K562 (cell line): ENCODE measurements around the gene CFL1. TPM values are rescaled to one million over a fixed set of nuclear protein-coding genes. Genes with fewer than 3 reads are reported as not detected.

Experiments used
- ATAC-seq: fragments of 200-7000 bp; cut with Tn5 transposase; 3 replicates; pipeline ENCODE4 v1.9.1; 2020; ENCODE audit warnings: moderate library complexity
- BruUV-seq: library from RNA; stranded (reverse); fragments of 400-500 nt; replicated peaks from 2 replicates; lab custom pipeline; 2021; lab: Mats Ljungman, UMichigan
- CTCF ChIA-PET: fragments of 300-600 bp; formaldehyde crosslinking; extraction: SDS; loops from one replicate; lab custom pipeline; 2021; ENCODE audit warnings: low intra/inter-chr PET ratio; lab: Yijun Ruan, JAX
- POLR2A ChIA-PET: fragments of 300-600, 350-650 bp; sonication (Branson Sonifier 250); formaldehyde crosslinking; extraction: SDS; loops from one replicate; lab custom pipeline; 2021; ENCODE audit warnings: antibody characterized with exemption, inconsistent platforms; lab: Yijun Ruan, JAX
- DNase-seq, 4 experiments: peaks; one replicate each; pipeline versions ENCODE4 v3.0.0 to v3.0.0-alpha.2; 2011 to 2018; ENCODE audit warnings: low spot score in 3 of 4, mixed read lengths in 3 of 4; ENCODE audit errors: extremely low read depth in 1 of 4
- FAIRE-seq: peaks from 2 replicates; lab custom pipeline; 2011; peaks lifted over from hg19 to GRCh38; lab: Jason Lieb, UNC
- H2AFZ ChIP-seq: 2 replicates; pipeline ENCODE4 v1.6.0; 2011; ENCODE audit warnings: low read depth, low read length, control low read depth, inconsistent platforms
- H3K27ac ChIP-seq: fragments of 200-600 bp; 3 replicates; pipeline ENCODE4 v1.8.0; 2011; ENCODE audit warnings: low read depth, mild to moderate bottlenecking, control low read depth, inconsistent platforms, low read length, moderate library complexity, mixed read lengths; ENCODE audit errors: extremely low read depth
- H3K27me3 ChIP-seq, 2 experiments: fragments of 300-600 bp in 1 of 2; 2 replicates in 1 of 2; 3 replicates in 1 of 2; pipeline versions ENCODE4 v1.6.0 to v1.8.0; 2011; ENCODE audit warnings: inconsistent platforms in 2 of 2, low read length in 2 of 2, mild to moderate bottlenecking in 1 of 2, mixed read lengths in 1 of 2, moderate library complexity in 1 of 2; ENCODE audit not compliant: control insufficient read depth in 2 of 2, insufficient read depth in 2 of 2
- H3K36me3 ChIP-seq: fragments of 300-600 bp; 3 replicates; pipeline ENCODE4 v1.8.0; 2011; ENCODE audit warnings: mild to moderate bottlenecking, low read length, inconsistent platforms; ENCODE audit not compliant: control insufficient read depth, insufficient read depth
- H3K4me1 ChIP-seq, 2 experiments: fragments of 200-600 bp in 1 of 2; replicated peaks in 1 of 2; 2 replicates in 1 of 2; 3 replicates in 1 of 2; pipeline versions ENCODE4 v1.5.1 to v1.8.0; 2011; ENCODE audit warnings: inconsistent platforms in 2 of 2, low read length in 2 of 2, mild to moderate bottlenecking in 1 of 2, mixed read lengths in 1 of 2, moderate library complexity in 1 of 2; ENCODE audit not compliant: control insufficient read depth in 2 of 2, insufficient read depth in 2 of 2
- H3K4me2 ChIP-seq: 2 replicates; pipeline ENCODE4 v1.6.1; 2011; ENCODE audit warnings: low read length, control low read depth, inconsistent platforms, mixed read lengths; ENCODE audit not compliant: insufficient read depth
- H3K4me3 ChIP-seq: fragments of 200-600 bp; sonication (generic), shearing (Covaris generic); 2 replicates; pipeline ENCODE4 v1.5.1; 2016; ENCODE audit warnings: control low read depth, inconsistent platforms
- H3K79me2 ChIP-seq: fragments of 200-600 bp; 3 replicates; pipeline ENCODE4 v1.8.0; 2011; ENCODE audit warnings: low read length, inconsistent platforms; ENCODE audit not compliant: control insufficient read depth, insufficient read depth
- H3K9ac ChIP-seq, 2 experiments: 2 replicates each; pipeline versions ENCODE4 v1.6.0 to v1.6.1; 2011; ENCODE audit warnings: low read depth in 2 of 2, low read length in 2 of 2, control low read depth in 1 of 2, inconsistent platforms in 1 of 2, mild to moderate bottlenecking in 1 of 2, mixed read lengths in 1 of 2; ENCODE audit not compliant: insufficient read depth in 1 of 2
- H3K9me1 ChIP-seq: one replicate; pipeline ENCODE4 v1.6.0; 2011; ENCODE audit warnings: inconsistent platforms, mild to moderate bottlenecking, low read length, moderate library complexity; ENCODE audit not compliant: control insufficient read depth, insufficient read depth
- H3K9me3 ChIP-seq: replicated peaks from 2 replicates; pipeline ENCODE4 v1.5.1; 2011; ENCODE audit warnings: low read depth, low read length, inconsistent platforms; ENCODE audit not compliant: control insufficient read depth, insufficient read depth
- H4K20me1 ChIP-seq: replicated peaks from 2 replicates; pipeline ENCODE4 v1.6.1; 2011; ENCODE audit warnings: low read length, inconsistent platforms, mixed read lengths; ENCODE audit not compliant: control insufficient read depth, insufficient read depth
- DACH1 ChIP-seq: fragments of 450-650 bp; IDR thresholded peaks from 2 replicates; pipeline ENCODE4 v1.6.1; 2018; ENCODE audit not compliant: partially characterized antibody
- FOXA1 ChIP-seq: fragments of 450-650 bp; IDR thresholded peaks from 2 replicates; pipeline ENCODE4 v1.6.1; 2016; ENCODE audit warnings: mild to moderate bottlenecking, borderline replicate concordance
- HNRNPH1 ChIP-seq: fragments of 200-400 bp; formaldehyde crosslinking; optimal IDR thresholded peaks from 2 replicates; pipeline ENCODE3; 2017; ENCODE audit warnings: low read depth, mild to moderate bottlenecking, low read length, moderate library complexity
- ZNF197 ChIP-seq: fragments of 200-800 bp; sonication (Bioruptor generic); IDR thresholded peaks from 2 replicates; pipeline ENCODE4 v1.6.1; 2016; ENCODE audit warnings: low read depth, missing genetic modification characterization, missing compliant biosample characterization
- WGBS: fragments of 100-300 bp; shearing (Covaris generic); methylation state at CpG from one replicate; pipeline ENCODE4 v1.1.6; 2016; ENCODE audit warnings: low coverage, mixed read lengths; ENCODE audit not compliant: insufficient coverage; ENCODE audit errors: missing lambda C conversion rate; 5-methylcytosine and 5-hydroxymethylcytosine counted together
- in situ Hi-C: fragments of 300-500 bp; cut with MboI; formaldehyde crosslinking; loops from 4 replicates; pipeline ENCODE4 v1.15.0; 2018; ENCODE audit warnings: inconsistent platforms, mixed read lengths
- intact Hi-C: fragments of 100-400 bp; cut with micrococcal nuclease; formaldehyde crosslinking; loops from 2 replicates; pipeline ENCODE4 v1.14.2; 2022
- polyA plus RNA-seq, 8 experiments: library from polyadenylated mRNA; depleted of rRNA in 4 of 8; stranded (reverse) in 5 of 8; unstranded in 3 of 8; fragments of >200 nt; fragmentation: Nextera tagmentation in 2 of 8; fragmentation: Illumina TruSeq in 1 of 8; extraction: Ambion mirVana in 2 of 8; extraction: Trizol in 1 of 8; gene quantifications; 2 replicates each; pipeline versions ENCODE4 v1.2.1 to v1.2.3, GENCODE V29; 2011 to 2014; ENCODE audit warnings: inconsistent platforms in 1 of 8, missing spikeins in 1 of 8
- total RNA-seq, 7 experiments: library from RNA; depleted of rRNA in 6 of 7; stranded (reverse); fragments of >200 nt in 6 of 7; fragmentation: Illumina TruSeq in 2 of 7; extraction: Trizol in 2 of 7; gene quantifications; 2 replicates each; pipeline versions ENCODE4 v1.2.1 to v1.2.3, GENCODE V29; 2011 to 2021; ENCODE audit warnings: low replicate concordance in 1 of 7
- TF ChIP-seq, protein P1 (sequence below): fragments of 250-450 bp; sonication (Bioruptor Pico); IDR thresholded peaks from 2 replicates; pipeline ENCODE4 v1.4.0; 2020; ENCODE audit warnings: mild to moderate bottlenecking, moderate library complexity
- TF ChIP-seq, protein P2 (sequence below): sonication (generic); formaldehyde crosslinking; IDR thresholded peaks from 2 replicates; pipeline ENCODE4 v1.8.0; 2022; ENCODE audit warnings: missing genetic modification reagents, mild to moderate bottlenecking, moderate library complexity, borderline replicate concordance
- TF ChIP-seq, protein P3 (sequence below): fragments of 450-650 bp; formaldehyde crosslinking; IDR thresholded peaks from 2 replicates; pipeline ENCODE4 v1.4.0; 2020; ENCODE audit warnings: mild to moderate bottlenecking

The CFL1 gene
- total and polyA plus RNA-seq, 9 of the 15 experiments (the other 6 are each of a cell fraction or from before 2014, with no cell fraction given) = 105 to 1,101 (median 859) TPM

DNA sequence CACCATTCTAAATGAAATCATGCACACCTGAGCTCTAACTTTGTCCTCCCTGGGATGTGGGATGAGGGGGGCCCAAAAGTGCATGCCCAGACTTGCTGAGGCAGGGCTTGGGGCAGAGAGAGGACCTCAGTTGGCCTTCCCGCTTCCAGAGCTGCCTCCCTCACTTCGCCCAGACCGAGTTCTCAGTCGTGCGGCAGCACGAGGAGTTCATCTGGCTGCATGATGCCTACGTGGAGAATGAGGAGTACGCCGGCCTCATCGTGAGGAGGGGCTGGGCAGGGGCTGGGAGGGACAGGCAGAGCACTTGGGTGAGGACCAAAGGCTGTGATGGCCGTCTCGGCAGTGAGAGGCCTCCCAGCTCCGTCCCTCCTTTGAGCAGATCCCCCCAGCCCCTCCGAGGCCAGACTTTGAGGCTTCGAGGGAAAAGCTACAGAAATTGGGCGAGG, 8.2 kb downstream of the CFL1 start:
- BruUV-seq = no TSS peak
- FAIRE-seq (no peak), ATAC-seq (no peak), DNase-seq (peak in 2 of 4 experiments; percentile 3 to 6)
- intact Hi-C loops (no loop called here), in situ Hi-C loops (no loop called here)
- WGBS = 52% methylated on average over 16 of the region's 16 CpGs
- Histone ChIP-seq H3K79me2 (peaks cover 14% of the 10 kb centered on the region; the same call in 2 of the 3 replicates), H4K20me1 (no peaks in the 10 kb centered on the region), H3K27me3 (no peaks in the 10 kb centered on the region), H2AFZ (no peak overlapping the region), H3K27ac (no peak overlapping the region), H3K9ac (peak overlapping the region in 1 of 2 experiments; percentile 62; a peak in 1 of 4 replicates), H3K9me3 (peaks cover 7% of the 10 kb centered on the region; the same call in 1 of the 2 replicates), H3K4me2 (no peak overlapping the region), H3K4me3 (no peak overlapping the region), H3K36me3 (peaks cover 36% of the 10 kb centered on the region), H3K9me1 (no peaks in the 10 kb centered on the region), H3K4me1 (peaks cover 0 to 21% of the 10 kb centered on the region in 2 experiments; a peak in 3 of 5 replicates)
- ChIA-PET CTCF (no interaction called here), POLR2A (interaction anchor here (0.6 to 5.9 kb wide), 19 partner anchors 9 to 274 kb away, joined by 3 to 67 read pairs (median 5); partner anchors contain the start of genes CCDC85B, CFL1, EHBP1L1 and FIBP)
- TF ChIP-seq HNRNPH1 (no peak), ZNF197 (CRISPR knock-in tag) (no peak), DACH1 (no peak), FOXA1 (no peak)
- TF ChIP-seq, protein P1, sequence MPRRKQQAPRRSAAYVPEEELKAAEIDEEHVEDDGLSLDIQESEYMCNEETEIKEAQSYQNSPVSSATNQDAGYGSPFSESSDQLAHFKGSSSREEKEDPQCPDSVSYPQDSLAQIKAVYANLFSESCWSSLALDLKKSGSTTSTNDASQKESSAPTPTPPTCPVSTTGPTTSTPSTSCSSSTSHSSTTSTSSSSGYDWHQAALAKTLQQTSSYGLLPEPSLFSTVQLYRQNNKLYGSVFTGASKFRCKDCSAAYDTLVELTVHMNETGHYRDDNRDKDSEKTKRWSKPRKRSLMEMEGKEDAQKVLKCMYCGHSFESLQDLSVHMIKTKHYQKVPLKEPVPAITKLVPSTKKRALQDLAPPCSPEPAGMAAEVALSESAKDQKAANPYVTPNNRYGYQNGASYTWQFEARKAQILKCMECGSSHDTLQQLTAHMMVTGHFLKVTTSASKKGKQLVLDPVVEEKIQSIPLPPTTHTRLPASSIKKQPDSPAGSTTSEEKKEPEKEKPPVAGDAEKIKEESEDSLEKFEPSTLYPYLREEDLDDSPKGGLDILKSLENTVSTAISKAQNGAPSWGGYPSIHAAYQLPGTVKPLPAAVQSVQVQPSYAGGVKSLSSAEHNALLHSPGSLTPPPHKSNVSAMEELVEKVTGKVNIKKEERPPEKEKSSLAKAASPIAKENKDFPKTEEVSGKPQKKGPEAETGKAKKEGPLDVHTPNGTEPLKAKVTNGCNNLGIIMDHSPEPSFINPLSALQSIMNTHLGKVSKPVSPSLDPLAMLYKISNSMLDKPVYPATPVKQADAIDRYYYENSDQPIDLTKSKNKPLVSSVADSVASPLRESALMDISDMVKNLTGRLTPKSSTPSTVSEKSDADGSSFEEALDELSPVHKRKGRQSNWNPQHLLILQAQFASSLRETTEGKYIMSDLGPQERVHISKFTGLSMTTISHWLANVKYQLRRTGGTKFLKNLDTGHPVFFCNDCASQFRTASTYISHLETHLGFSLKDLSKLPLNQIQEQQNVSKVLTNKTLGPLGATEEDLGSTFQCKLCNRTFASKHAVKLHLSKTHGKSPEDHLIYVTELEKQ = no peak
- TF ChIP-seq, protein P2, sequence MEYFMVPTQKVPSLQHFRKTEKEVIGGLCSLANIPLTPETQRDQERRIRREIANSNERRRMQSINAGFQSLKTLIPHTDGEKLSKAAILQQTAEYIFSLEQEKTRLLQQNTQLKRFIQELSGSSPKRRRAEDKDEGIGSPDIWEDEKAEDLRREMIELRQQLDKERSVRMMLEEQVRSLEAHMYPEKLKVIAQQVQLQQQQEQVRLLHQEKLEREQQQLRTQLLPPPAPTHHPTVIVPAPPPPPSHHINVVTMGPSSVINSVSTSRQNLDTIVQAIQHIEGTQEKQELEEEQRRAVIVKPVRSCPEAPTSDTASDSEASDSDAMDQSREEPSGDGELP (CRISPR knock-in tag) = no peak
- TF ChIP-seq, protein P3, sequence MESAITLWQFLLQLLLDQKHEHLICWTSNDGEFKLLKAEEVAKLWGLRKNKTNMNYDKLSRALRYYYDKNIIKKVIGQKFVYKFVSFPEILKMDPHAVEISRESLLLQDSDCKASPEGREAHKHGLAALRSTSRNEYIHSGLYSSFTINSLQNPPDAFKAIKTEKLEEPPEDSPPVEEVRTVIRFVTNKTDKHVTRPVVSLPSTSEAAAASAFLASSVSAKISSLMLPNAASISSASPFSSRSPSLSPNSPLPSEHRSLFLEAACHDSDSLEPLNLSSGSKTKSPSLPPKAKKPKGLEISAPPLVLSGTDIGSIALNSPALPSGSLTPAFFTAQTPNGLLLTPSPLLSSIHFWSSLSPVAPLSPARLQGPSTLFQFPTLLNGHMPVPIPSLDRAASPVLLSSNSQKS (CRISPR knock-in tag) = no peak
